ENCODE data around the gene KIT.

KIT gene

DNA sequence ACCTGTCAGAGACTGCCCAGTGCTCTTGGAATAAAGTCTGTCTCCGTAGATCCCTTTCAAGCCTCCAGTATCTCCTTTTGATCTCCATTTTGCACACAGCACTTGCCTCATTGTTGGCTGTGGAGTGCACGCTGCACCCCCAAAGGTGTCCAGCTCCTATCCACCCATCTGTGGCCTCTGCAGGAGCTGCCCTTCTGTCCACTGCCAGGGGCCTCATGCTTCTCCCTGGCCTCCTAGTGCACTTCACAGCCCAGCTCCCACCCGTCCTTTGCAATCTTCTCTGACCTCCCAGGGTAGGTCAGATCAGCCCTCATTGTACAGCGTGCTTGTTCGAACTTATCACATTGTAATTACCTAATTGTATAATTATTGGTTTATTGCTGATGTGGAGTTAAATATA, 18.9 kb downstream of the KIT start:
- H3K9ac ChIP-seq (ENCODE audit: low read length): no peak overlapping the region
- H3K4me2 ChIP-seq (ENCODE audit: low read depth, low read length, poor library complexity, severe bottlenecking): no peak overlapping the region
- H3F3A ChIP-seq (ENCODE audit: insufficient read depth): no peaks in the 10 kb centered on the region
- no peaks in the 10 kb centered on the region for H3K27me3 ChIP-seq (ENCODE audit: low read length)
- H3K9me3 ChIP-seq (ENCODE audit: insufficient read depth, low read length): no peaks in the 10 kb centered on the region
- no peak overlapping the region for H3K27ac ChIP-seq (ENCODE audit: low read depth, low read length)
- no peak overlapping the region for H3K4me3 ChIP-seq (ENCODE audit: insufficient read depth, low read length, poor library complexity, severe bottlenecking)
- no peak for TF ChIP-seq EZH2phosphoT487 (conservative IDR thresholded peaks at IDR 0.05; ENCODE audit: low read length)
- no peaks in the 10 kb centered on the region for H3K79me2 ChIP-seq (ENCODE audit: insufficient read depth, low read length)
- no peaks in the 10 kb centered on the region for H4K20me1 ChIP-seq (ENCODE audit: low read depth, low read length)
- no peaks in the 10 kb centered on the region for H3K36me3 ChIP-seq (ENCODE audit: low read length)
- no peaks in the 10 kb centered on the region for H3K9me2 ChIP-seq (replicated peaks; ENCODE audit: insufficient read depth, low read length)
- no peak overlapping the region for H2AFZ ChIP-seq (ENCODE audit: low read depth, low read length, severe bottlenecking)

GRCh38 chr4:54677416-54677815, 19.7 kb downstream of the KIT start:
- Histone ChIP-seq H3K27me3 (ENCODE audit: low read length) (no peaks in the 10 kb centered on the region), H4K20me1 (ENCODE audit: low read depth, low read length) (no peaks in the 10 kb centered on the region), H3K79me2 (ENCODE audit: insufficient read depth, low read length) (no peaks in the 10 kb centered on the region), H3K4me3 (ENCODE audit: insufficient read depth, low read length, poor library complexity, severe bottlenecking) (no peak overlapping the region), H3K4me2 (ENCODE audit: low read depth, low read length, poor library complexity, severe bottlenecking) (no peak overlapping the region), H3K36me3 (ENCODE audit: low read length) (no peaks in the 10 kb centered on the region), H3K9ac (ENCODE audit: low read length) (no peak overlapping the region), H3K27ac (ENCODE audit: low read depth, low read length) (no peak overlapping the region), H3K9me3 (ENCODE audit: insufficient read depth, low read length) (no peaks in the 10 kb centered on the region), H3F3A (ENCODE audit: insufficient read depth) (no peaks in the 10 kb centered on the region), H2AFZ (ENCODE audit: low read depth, low read length, severe bottlenecking) (no peak overlapping the region), H3K9me2 (replicated peaks; ENCODE audit: insufficient read depth, low read length) (no peaks in the 10 kb centered on the region)
- TF ChIP-seq, protein P1, sequence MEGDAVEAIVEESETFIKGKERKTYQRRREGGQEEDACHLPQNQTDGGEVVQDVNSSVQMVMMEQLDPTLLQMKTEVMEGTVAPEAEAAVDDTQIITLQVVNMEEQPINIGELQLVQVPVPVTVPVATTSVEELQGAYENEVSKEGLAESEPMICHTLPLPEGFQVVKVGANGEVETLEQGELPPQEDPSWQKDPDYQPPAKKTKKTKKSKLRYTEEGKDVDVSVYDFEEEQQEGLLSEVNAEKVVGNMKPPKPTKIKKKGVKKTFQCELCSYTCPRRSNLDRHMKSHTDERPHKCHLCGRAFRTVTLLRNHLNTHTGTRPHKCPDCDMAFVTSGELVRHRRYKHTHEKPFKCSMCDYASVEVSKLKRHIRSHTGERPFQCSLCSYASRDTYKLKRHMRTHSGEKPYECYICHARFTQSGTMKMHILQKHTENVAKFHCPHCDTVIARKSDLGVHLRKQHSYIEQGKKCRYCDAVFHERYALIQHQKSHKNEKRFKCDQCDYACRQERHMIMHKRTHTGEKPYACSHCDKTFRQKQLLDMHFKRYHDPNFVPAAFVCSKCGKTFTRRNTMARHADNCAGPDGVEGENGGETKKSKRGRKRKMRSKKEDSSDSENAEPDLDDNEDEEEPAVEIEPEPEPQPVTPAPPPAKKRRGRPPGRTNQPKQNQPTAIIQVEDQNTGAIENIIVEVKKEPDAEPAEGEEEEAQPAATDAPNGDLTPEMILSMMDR (IDR thresholded peaks at IDR 0.05; ENCODE audit: insufficient read depth, low read length, poor library complexity, severe bottlenecking): no peak
- no peak for TF ChIP-seq EZH2phosphoT487 (conservative IDR thresholded peaks at IDR 0.05; ENCODE audit: low read length)

DNA sequence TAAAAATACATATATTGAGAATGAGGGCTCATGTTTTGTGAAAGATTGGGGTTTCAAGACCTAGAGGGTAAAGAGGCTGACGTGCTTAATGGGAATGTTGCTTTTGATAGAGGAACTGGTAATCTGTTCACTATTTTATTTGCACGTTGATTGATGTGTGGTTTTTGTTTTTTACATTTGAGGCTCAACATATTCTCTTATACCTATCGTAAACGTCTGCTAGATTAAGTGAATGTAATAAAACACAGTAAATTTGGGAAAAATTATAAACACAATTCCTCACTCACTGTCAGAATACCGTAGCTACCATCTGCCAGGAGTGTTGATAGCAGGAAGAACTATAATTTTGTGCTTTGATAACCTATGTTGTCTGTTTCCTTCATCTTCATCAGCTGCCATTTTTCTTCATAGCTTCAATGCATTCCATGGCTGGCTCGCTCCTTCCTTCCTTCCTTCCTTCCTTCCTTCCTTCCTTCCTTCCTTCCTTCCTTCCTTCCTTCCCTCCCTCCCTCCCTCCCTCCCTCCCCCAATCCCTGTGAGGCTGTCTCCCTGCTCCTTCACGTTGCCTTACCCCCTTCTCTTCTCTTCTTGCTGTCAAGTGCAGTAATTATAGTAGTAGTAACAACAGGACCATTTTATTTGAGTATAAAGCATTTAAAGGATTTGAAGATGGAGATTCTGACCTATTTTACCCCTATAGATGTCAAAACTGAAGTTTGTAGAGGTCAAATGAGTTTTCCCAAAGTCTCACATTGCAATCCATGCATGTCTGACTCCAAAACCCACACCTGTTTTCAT, 20.3 kb downstream of the KIT start:
- Histone ChIP-seq H3K36me3 (ENCODE audit: low read length) (no peaks in the 10 kb centered on the region), H3K79me2 (ENCODE audit: insufficient read depth, low read length) (no peaks in the 10 kb centered on the region), H4K20me1 (ENCODE audit: low read depth, low read length) (no peaks in the 10 kb centered on the region), H3K9me2 (replicated peaks; ENCODE audit: insufficient read depth, low read length) (no peaks in the 10 kb centered on the region), H3K27ac (ENCODE audit: low read depth, low read length) (no peak overlapping the region), H3K9me3 (ENCODE audit: insufficient read depth, low read length) (no peaks in the 10 kb centered on the region), H2AFZ (ENCODE audit: low read depth, low read length, severe bottlenecking) (no peak overlapping the region), H3K27me3 (ENCODE audit: low read length) (no peaks in the 10 kb centered on the region), H3K4me3 (ENCODE audit: insufficient read depth, low read length, poor library complexity, severe bottlenecking) (no peak overlapping the region), H3K4me2 (ENCODE audit: low read depth, low read length, poor library complexity, severe bottlenecking) (no peak overlapping the region), H3K9ac (ENCODE audit: low read length) (no peak overlapping the region), H3F3A (ENCODE audit: insufficient read depth) (no peaks in the 10 kb centered on the region)
- TF ChIP-seq, protein P1 (IDR thresholded peaks at IDR 0.05; ENCODE audit: insufficient read depth, low read length, poor library complexity, severe bottlenecking): no peak
- no peak for TF ChIP-seq EZH2phosphoT487 (conservative IDR thresholded peaks at IDR 0.05; ENCODE audit: low read length)

- H2AFZ ChIP-seq (ENCODE audit: low read depth, low read length, severe bottlenecking): no peak overlapping the region
- no peaks in the 10 kb centered on the region for H3K27me3 ChIP-seq (ENCODE audit: low read length)
- H3K4me2 ChIP-seq (ENCODE audit: low read depth, low read length, poor library complexity, severe bottlenecking): no peak overlapping the region
- no peaks in the 10 kb centered on the region for H3K9me2 ChIP-seq (replicated peaks; ENCODE audit: insufficient read depth, low read length)
- no peak overlapping the region for H3K27ac ChIP-seq (ENCODE audit: low read depth, low read length)
- no peaks in the 10 kb centered on the region for H4K20me1 ChIP-seq (ENCODE audit: low read depth, low read length)
- no peak overlapping the region for H3K4me3 ChIP-seq (ENCODE audit: insufficient read depth, low read length, poor library complexity, severe bottlenecking)
- H3K79me2 ChIP-seq (ENCODE audit: insufficient read depth, low read length): no peaks in the 10 kb centered on the region
- no peaks in the 10 kb centered on the region for H3K9me3 ChIP-seq (ENCODE audit: insufficient read depth, low read length)
- TF ChIP-seq, protein P1 (IDR thresholded peaks at IDR 0.05; ENCODE audit: insufficient read depth, low read length, poor library complexity, severe bottlenecking): no peak
- no peak for TF ChIP-seq EZH2phosphoT487 (conservative IDR thresholded peaks at IDR 0.05; ENCODE audit: low read length)
- no peaks in the 10 kb centered on the region for H3F3A ChIP-seq (ENCODE audit: insufficient read depth)
- H3K9ac ChIP-seq (ENCODE audit: low read length): no peak overlapping the region
- no peaks in the 10 kb centered on the region for H3K36me3 ChIP-seq (ENCODE audit: low read length)
Observed at GRCh38 chr4:54678826-54679225, 21.1 kb downstream of the KIT start.

Data from SU-DHL-6 (cell line).